ENCODE data around the gene KLLN.

KLLN gene

DNA sequence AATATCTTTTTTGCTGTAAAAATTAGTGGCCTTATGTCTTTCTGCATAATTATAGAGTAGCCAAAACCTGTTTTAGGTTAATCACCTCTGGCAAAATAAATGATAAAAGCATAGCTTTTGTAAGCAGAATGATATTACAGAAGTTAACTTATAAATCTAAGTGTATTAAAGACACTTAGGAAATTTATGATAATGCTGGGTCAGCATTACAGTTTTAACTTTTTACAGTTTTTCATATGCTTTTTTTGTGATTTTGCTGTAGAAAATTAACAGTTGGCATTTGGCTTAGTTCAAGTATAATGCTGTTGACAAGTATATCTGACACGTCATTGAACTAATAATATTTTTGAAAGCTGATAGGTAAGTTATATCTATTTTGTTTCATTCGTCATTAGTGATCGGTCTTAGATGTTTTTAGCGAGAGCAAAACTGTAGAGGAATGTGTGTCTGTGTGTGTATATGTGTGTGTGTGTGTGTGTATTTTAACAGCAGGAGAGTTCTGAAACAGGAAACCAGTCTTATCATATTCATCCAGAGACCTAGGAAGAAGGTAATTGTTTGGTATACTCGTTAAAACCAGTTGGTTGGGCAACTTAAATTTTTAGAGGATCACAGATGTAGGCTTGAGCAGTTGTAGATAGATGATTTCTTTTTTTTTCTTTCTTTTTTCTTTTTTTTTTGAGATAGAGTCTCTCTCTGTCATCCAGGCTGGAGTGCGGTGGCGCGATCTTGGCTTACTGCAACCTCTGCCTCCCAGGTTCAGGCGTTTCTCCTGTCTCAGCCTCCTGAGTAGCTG is 15.5 kb upstream of the KLLN start:
- Histone ChIP-seq H2AFZ (ENCODE audit: low read length) (no peak overlapping the region), H3K36me3 (ENCODE audit: insufficient read depth, low read length) (peaks cover 76% of the 10 kb centered on the region), H3K4me2 (ENCODE audit: low read length) (no peak overlapping the region), H3K9me3 (ENCODE audit: low read length) (no peaks in the 10 kb centered on the region), H3K27ac (ENCODE audit: low read depth, low read length, poor library complexity, severe bottlenecking) (no peak overlapping the region), H3K27me3 (ENCODE audit: insufficient read depth, low read length) (no peaks in the 10 kb centered on the region), H3K9ac (ENCODE audit: low read length) (no peak overlapping the region), H3K9me2 (ENCODE audit: low read depth, low read length) (no peaks in the 10 kb centered on the region), H3K4me1 (ENCODE audit: insufficient read depth, low read length, severe bottlenecking) (no peaks in the 10 kb centered on the region), H3F3A (ENCODE audit: insufficient read depth, low read length) (no peaks in the 10 kb centered on the region), H3K4me3 (ENCODE audit: low read depth, low read length, poor library complexity, severe bottlenecking) (no peak overlapping the region), H3K79me2 (ENCODE audit: insufficient read depth, low read length) (peaks cover 86% of the 10 kb centered on the region), H4K20me1 (ENCODE audit: insufficient read depth, low read length) (no peaks in the 10 kb centered on the region)
- TF ChIP-seq CTCF (IDR thresholded peaks at IDR 0.05; ENCODE audit: low read length) (no peak), EZH2 (IDR thresholded peaks at IDR 0.05; ENCODE audit: borderline replicate concordance, low read length) (no peak)

GRCh38 chr10:87875929-87876571 is 12.7 kb upstream of the KLLN start:
- Histone ChIP-seq H3K36me3 (ENCODE audit: insufficient read depth, low read length) (peaks cover 79% of the 10 kb centered on the region), H3K27me3 (ENCODE audit: insufficient read depth, low read length) (no peaks in the 10 kb centered on the region), H2AFZ (ENCODE audit: low read length) (no peak overlapping the region), H3K9me2 (ENCODE audit: low read depth, low read length) (no peaks in the 10 kb centered on the region), H3K27ac (ENCODE audit: low read depth, low read length, poor library complexity, severe bottlenecking) (no peak overlapping the region), H3K9ac (ENCODE audit: low read length) (no peak overlapping the region), H3K4me1 (ENCODE audit: insufficient read depth, low read length, severe bottlenecking) (peaks cover 7% of the 10 kb centered on the region), H3K9me3 (ENCODE audit: low read length) (no peaks in the 10 kb centered on the region), H3K4me3 (ENCODE audit: low read depth, low read length, poor library complexity, severe bottlenecking) (no peak overlapping the region), H4K20me1 (ENCODE audit: insufficient read depth, low read length) (no peaks in the 10 kb centered on the region), H3F3A (ENCODE audit: insufficient read depth, low read length) (no peaks in the 10 kb centered on the region), H3K79me2 (ENCODE audit: insufficient read depth, low read length) (peaks cover 94% of the 10 kb centered on the region), H3K4me2 (ENCODE audit: low read length) (no peak overlapping the region)
- TF ChIP-seq EZH2 (IDR thresholded peaks at IDR 0.05; ENCODE audit: borderline replicate concordance, low read length): no peak

GRCh38 chr10:87873656-87874055 is 10.3 kb upstream of the KLLN start:
- H3K9ac ChIP-seq (ENCODE audit: low read length): no peak overlapping the region
- H3K9me3 ChIP-seq (ENCODE audit: low read length): no peaks in the 10 kb centered on the region
- no peak overlapping the region for H3K27ac ChIP-seq (ENCODE audit: low read depth, low read length, poor library complexity, severe bottlenecking)
- H3F3A ChIP-seq (ENCODE audit: insufficient read depth, low read length): no peaks in the 10 kb centered on the region
- H2AFZ ChIP-seq (ENCODE audit: low read length): no peak overlapping the region
- H3K27me3 ChIP-seq (ENCODE audit: insufficient read depth, low read length): no peaks in the 10 kb centered on the region
- H3K4me2 ChIP-seq (ENCODE audit: low read length): no peak overlapping the region
- H3K4me1 ChIP-seq (ENCODE audit: insufficient read depth, low read length, severe bottlenecking): peaks cover 31% of the 10 kb centered on the region
- H3K9me2 ChIP-seq (ENCODE audit: low read depth, low read length): no peaks in the 10 kb centered on the region
- H3K4me3 ChIP-seq (ENCODE audit: low read depth, low read length, poor library complexity, severe bottlenecking): no peak overlapping the region
- no peaks in the 10 kb centered on the region for H4K20me1 ChIP-seq (ENCODE audit: insufficient read depth, low read length)
- peaks cover 74% of the 10 kb centered on the region for H3K36me3 ChIP-seq (ENCODE audit: insufficient read depth, low read length)
- no peak for TF ChIP-seq CTCF (IDR thresholded peaks at IDR 0.05; ENCODE audit: low read length)
- TF ChIP-seq EZH2 (IDR thresholded peaks at IDR 0.05; ENCODE audit: borderline replicate concordance, low read length): no peak
- peaks cover 97% of the 10 kb centered on the region for H3K79me2 ChIP-seq (ENCODE audit: insufficient read depth, low read length)

All from OCI-LY1 (cell line).